ENCODE measurements around the gene RTP1.

DNA sequence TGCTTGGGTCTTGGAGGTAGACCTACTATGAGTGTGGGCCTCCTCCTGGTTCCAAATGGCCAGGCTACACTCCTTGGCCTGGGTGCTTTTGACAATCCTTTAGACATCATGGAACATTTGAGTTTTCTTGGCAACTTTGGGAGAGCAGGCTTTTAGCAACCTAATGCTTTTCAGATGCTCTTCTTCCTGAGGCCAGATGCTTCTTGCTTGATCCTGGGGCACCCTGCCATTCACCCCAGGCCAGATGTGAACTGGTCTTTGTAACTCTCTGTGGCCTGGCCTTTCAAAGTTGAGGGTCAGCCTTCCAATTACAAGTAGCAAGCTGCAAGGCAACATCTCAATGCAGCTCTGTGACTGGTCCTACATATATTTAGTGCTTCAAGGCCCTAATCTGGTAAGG is 40.5 kb downstream of the RTP1 start:
- TF ChIP-seq POLR2A (IDR thresholded peaks at IDR 0.05): no peak
- TF ChIP-seq, protein P1, sequence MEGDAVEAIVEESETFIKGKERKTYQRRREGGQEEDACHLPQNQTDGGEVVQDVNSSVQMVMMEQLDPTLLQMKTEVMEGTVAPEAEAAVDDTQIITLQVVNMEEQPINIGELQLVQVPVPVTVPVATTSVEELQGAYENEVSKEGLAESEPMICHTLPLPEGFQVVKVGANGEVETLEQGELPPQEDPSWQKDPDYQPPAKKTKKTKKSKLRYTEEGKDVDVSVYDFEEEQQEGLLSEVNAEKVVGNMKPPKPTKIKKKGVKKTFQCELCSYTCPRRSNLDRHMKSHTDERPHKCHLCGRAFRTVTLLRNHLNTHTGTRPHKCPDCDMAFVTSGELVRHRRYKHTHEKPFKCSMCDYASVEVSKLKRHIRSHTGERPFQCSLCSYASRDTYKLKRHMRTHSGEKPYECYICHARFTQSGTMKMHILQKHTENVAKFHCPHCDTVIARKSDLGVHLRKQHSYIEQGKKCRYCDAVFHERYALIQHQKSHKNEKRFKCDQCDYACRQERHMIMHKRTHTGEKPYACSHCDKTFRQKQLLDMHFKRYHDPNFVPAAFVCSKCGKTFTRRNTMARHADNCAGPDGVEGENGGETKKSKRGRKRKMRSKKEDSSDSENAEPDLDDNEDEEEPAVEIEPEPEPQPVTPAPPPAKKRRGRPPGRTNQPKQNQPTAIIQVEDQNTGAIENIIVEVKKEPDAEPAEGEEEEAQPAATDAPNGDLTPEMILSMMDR (IDR thresholded peaks at IDR 0.05): no peak

All from prostate gland (tissue), 2 donors.